OCI-M2 (cell line): Measurements from ENCODE around the gene CLMN.

Experiments used
- DNase-seq: peaks from one replicate; lab custom pipeline; 2025; ENCODE audit not compliant: unreplicated experiment; lab: John Stamatoyannopoulos, UW

The CLMN gene

DNA sequence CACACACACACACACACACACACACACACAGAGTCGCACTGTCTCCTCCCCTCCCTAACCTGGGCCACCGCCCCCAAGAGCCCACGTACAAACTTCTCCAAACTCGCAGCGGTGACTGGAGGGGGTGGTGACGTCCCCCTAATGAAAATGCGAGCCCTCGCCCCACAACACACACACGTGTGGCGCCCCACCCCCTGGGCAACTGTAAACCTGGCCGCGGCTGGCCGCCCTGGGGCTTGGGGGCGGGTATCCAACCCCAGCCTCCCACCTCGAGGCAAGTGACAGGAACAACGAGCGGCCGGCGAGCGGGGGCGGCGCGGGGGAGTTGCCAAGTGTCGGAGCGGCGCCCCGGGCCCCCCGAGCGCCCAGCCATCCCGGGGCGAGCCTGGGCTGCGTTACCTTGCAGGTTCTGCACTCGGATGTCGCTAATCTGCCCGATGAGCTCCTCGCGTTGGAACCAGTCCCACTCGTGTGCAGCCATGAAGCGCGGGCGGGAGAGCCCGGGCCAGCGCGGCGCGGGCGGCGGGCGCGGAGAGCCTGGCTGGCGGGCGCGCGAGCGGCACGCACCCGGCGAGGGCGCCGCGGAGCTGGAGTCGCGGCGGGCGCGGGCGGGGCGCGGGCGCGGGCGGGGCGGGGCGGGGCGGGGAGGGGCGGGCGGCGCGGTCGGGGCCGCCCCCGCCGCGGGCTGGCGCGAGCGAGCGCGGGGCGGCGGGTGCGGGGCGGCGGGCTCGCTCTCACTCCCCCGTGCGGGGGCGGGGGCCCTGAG, at the start of gene CLMN:
Gene CLMN (minus strand): TSS at position 597 of the 766 bp plus-strand sequence. CDS start 116 bp downstream, at position 481.
- DNase-seq, result no peak

- DNase-seq, result no peak
These were observed 45.7 kb upstream of the CLMN start for GRCh38 chr14:95365401-95365800.

- DNase-seq, result no peak
These were observed 44.9 kb upstream of the CLMN start for GRCh38 chr14:95364481-95365209.

DNA sequence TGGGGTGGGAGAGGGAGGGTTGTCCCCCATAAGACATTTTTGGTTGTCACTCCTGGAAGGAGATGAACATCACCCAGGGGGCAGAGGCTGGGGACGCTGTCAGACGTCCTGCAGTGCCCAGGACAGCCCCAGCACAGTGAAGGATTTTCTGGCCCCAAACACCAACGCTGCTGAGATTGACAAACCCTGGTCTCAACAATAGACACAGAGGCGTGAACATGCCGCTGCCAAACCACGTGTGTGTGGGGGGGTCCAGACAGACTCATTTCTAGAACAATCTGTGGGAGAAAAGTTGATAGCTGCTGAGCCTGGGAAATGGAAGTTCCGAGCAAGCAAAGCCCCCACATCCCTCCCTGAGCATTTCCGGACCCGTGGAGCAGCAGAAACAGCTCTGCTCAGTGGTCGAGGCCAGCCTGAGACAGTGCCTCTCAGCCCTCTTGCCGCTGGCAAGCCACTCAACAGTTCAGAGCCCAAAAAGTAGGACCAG, 43.8 kb upstream of the CLMN start:
- no peak for DNase-seq

- DNase-seq, result no peak
These were observed 42.4 kb upstream of the CLMN start for GRCh38 chr14:95362138-95362494.

GRCh38 chr14:95361373-95362137, 41.8 kb upstream of the CLMN start:
- no peak for DNase-seq

- no peak for DNase-seq
These were observed 41.1 kb upstream of the CLMN start for GRCh38 chr14:95360828-95361227.

DNA sequence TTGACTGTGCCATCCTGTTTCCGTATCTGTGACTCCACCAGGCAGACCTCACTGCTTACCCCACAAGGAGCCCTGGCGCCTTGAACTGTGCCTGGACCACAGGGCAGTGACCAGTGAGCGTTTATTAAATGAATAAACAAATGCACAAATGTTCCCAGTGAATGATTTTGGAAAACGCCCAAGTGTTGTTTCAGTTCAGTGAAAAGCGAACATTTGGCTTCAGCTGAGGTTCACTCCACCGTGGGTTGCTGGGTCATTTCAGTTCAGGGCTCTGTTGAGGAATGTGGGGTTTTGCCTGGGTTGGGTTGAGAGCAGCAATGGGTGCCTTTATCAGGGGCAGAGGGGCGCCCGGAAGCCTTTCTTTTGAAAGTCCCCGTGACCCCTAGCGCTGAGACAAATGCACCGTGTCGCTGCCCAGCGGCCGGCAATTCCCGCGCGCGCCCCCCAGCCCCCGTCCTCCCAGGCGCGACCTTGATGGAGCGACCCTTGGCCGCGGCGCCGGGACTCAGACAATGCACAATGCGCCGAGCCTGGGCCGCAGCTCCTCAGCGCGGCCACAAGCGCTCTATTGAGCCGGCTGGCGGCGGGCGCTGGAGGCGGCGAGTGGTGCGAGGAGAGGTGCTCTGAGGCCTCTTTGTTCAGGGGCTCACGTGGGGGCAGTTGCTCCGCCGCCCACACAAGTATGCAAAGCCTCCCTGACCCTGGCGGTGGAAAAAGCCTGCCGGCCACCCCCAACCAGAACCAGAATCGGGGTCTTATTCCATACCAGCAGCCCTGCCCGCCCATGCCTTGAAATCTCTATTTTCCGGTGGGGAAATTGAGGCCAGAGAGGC, 40.5 kb upstream of the CLMN start:
- no peak for DNase-seq

DNA sequence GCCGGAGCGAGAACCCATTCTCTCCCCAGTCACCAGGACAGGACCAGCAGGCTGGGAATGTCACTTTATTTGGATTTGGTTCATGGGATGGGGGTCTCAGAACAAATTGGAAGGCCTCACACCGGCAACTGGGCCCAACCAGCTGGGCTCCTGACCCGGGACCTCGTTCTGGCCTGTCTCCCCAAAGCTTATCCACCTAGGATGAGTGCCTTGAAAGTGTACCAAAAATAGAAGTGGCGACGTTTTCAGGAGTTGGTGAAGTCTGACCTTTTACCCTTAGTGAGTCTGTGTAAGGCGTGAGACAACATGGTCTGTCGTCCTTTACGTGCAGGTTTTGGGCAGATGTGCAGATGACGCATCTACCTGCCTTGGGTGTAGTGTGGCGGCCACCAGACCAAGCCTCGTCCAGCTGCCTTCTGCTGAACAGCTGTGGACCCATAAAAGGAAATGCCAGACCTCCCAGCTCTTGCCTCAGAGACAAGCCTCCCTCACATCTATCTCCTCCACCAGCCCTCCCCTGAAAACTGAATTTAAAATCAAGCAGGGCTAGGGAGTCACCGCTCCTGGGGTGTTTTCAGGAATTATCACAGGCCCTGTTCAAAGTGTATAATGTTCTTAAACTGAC, 36.6 kb upstream of the CLMN start:
- no peak for DNase-seq

DNA sequence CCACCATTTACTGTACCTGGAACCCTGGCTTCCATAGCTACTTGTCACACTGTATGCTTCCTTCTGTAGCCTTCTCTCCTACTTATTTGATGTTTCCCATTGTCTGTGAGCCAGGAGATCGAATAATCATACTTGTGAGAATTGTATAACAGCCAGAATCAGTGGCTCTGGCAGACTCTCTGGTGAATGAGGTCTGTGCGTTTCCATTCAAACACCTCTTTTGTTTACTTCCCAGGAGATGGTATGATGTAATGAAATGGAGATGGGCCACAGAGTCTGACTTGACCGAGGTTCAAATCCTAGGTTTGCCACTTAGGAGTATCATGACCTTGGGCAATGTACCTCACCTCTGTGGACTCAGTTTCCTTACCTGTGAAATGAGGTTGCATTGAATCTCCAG, 35.7 kb upstream of the CLMN start:
- no peak for DNase-seq

GRCh38 chr14:95354834-95355233, 35.1 kb upstream of the CLMN start:
- DNase-seq, result no peak

GRCh38 chr14:95353664-95354063, 34.0 kb upstream of the CLMN start:
- DNase-seq, result no peak

GRCh38 chr14:95353007-95353406, 33.3 kb upstream of the CLMN start:
- DNase-seq, result no peak

- no peak for DNase-seq
These were observed 32.8 kb upstream of the CLMN start for GRCh38 chr14:95352481-95352880.

GRCh38 chr14:95349241-95349640, 29.5 kb upstream of the CLMN start:
- no peak for DNase-seq

DNA sequence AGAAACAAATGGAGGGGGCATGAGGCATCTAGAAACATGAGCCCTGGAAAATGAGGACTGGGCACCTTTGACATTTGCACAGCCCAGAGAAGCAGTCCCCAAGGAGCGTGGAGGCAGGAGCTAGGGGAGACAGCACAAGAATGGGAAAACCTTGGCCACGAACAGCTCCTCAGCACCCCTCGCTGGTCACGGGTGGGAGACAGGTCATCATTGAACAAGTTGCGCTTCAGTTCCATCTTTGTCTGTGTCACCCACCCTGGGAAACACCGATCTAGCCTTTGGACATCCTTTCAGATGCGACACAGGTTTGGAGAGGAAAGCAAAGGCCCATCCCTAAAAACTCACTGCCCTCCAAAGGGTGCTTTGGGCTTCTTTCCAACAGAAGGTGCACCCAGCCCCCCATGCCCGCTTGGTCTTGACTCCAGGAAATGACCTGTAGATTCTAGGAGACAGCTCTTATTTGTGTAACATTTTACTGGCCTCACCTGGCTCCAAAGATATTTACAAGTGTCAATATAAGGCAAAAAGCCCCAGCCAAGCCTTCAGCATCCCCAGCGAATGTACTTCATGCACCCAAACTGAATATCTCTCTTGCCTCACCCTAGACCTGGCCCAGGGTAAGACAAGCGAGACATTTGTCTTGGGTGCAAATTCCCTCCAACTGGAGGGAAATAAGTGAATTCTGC, 28.8 kb upstream of the CLMN start:
- DNase-seq, result no peak

DNA sequence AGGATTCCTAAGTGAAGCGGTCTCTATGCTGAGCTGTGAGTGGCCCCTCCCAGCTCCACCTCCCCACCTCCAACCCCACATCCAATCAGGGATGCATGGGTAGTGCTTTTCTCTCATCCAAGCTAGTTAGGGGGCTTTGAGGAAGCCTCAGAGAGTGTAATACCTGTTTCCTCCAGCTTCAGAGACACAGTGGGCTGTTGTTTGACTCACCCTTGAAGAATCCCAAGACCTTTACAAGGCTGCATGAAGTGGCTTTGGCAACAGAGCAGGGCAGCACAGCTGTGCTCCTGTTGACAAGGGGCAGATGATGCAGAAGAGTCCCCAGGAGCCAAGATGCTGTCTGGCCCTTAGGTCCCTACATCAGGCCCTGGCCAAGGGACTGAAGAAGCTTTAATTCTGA, 27.1 kb upstream of the CLMN start:
- DNase-seq, result no peak

DNA sequence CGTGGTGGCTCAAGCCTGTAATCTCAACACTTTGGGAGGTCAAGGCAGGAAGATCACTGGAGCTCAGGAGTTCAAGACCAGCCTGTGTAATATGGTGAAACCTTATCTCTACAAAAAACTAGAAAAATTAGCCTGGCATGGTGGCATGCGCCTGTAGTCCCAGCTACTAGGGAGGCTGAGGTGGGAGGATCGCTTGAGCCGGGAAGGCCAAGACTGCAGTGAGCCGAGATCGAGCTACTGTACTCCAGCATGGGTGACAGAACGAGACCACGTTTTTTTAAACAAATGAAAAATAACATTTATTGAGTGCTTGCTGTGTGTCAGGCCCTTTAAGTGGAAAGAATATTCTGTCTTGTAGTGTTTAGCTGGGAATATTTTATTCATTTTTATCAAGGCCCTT, 26.6 kb upstream of the CLMN start:
- no peak for DNase-seq

GRCh38 chr14:95345032-95345431, 25.3 kb upstream of the CLMN start:
- DNase-seq, result no peak

- no peak for DNase-seq
These were observed 24.8 kb upstream of the CLMN start for GRCh38 chr14:95344536-95344935.
